HFFc6 (cell line): ENCODE data around the gene MEF2C. TPM values are rescaled to one million over a fixed set of nuclear protein-coding genes. Genes with fewer than 3 reads are reported as not detected.

Source experiments
- DNase-seq: peaks from one replicate; pipeline ENCODE4 v3.0.0-alpha.2; 2018
- H3K27ac Mint-ChIP-seq: 2 replicates; pipeline ENCODE4 v1.8.0; 2020; ENCODE audit warnings: mild to moderate bottlenecking, mixed read lengths
- H3K27me3 Mint-ChIP-seq: 2 replicates; pipeline ENCODE4 v1.8.0; 2021; ENCODE audit warnings: mild to moderate bottlenecking, moderate library complexity, mixed read lengths; ENCODE audit not compliant: insufficient read depth
- H3K36me3 Mint-ChIP-seq: 2 replicates; pipeline ENCODE4 v1.8.0; 2021; ENCODE audit warnings: low read depth, mixed read lengths
- H3K4me1 Mint-ChIP-seq: 2 replicates; pipeline ENCODE4 v1.8.0; 2020; ENCODE audit warnings: low read depth, mixed read lengths
- H3K4me3 Mint-ChIP-seq: 2 replicates; pipeline ENCODE4 v1.8.0; 2020; ENCODE audit warnings: mild to moderate bottlenecking, moderate library complexity, mixed read lengths
- H3K9me3 Mint-ChIP-seq: 2 replicates; pipeline ENCODE4 v1.8.0; 2020; ENCODE audit warnings: mild to moderate bottlenecking, mixed read lengths
- total RNA-seq, 6 experiments: library from RNA; stranded (reverse); fragmentation: NEBNext Ultra II Directional; extraction: Animal tissue kit (Norgen Biotek cat#: 25700); gene quantifications; 2 replicates in 1 of 6; 3 replicates in 5 of 6; pipeline ENCODE4 v1.2.3, GENCODE V29; 2021
- TF ChIP-seq, protein P1 (sequence below): fragments of 200-600 bp; sonication (generic); IDR thresholded peaks from 2 replicates; pipeline ENCODE4 v1.5.0; 2021; ENCODE audit warnings: antibody characterized with exemption, mild to moderate bottlenecking

The MEF2C gene
- total RNA-seq, 6 experiments from 2014 or later, result 3.6 to 12.6 (median 9.2) TPM

DNA sequence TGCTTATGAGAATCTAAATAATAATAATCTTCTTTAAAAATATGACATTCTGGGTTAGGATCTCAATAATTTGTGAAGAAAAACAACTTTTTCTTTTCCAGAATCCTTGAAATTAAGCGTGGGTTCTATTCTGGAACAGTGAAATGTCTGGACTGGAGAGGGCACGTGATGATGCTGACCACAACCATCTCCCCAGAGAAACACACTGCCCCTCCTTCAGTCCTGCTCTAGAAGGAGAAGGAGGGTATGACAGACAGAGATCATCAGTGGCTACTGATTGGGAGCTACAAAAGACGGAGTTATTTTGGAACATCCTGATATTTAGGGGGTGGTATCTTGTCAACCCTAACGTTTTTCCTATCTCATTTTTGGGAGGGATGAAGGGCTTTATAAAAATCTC lies 40.2 kb downstream of the MEF2C start:
- Mint-ChIP-seq H3K27me3 (no peaks in the 10 kb centered on the region; the same call in none of the 2 replicates), H3K27ac (no peak overlapping the region), H3K9me3 (no peaks in the 10 kb centered on the region), H3K4me1 (no peaks in the 10 kb centered on the region), H3K4me3 (no peak overlapping the region), H3K36me3 (no peaks in the 10 kb centered on the region)
- TF ChIP-seq, protein P1, sequence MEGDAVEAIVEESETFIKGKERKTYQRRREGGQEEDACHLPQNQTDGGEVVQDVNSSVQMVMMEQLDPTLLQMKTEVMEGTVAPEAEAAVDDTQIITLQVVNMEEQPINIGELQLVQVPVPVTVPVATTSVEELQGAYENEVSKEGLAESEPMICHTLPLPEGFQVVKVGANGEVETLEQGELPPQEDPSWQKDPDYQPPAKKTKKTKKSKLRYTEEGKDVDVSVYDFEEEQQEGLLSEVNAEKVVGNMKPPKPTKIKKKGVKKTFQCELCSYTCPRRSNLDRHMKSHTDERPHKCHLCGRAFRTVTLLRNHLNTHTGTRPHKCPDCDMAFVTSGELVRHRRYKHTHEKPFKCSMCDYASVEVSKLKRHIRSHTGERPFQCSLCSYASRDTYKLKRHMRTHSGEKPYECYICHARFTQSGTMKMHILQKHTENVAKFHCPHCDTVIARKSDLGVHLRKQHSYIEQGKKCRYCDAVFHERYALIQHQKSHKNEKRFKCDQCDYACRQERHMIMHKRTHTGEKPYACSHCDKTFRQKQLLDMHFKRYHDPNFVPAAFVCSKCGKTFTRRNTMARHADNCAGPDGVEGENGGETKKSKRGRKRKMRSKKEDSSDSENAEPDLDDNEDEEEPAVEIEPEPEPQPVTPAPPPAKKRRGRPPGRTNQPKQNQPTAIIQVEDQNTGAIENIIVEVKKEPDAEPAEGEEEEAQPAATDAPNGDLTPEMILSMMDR, result no peak
- no peak for DNase-seq

DNA sequence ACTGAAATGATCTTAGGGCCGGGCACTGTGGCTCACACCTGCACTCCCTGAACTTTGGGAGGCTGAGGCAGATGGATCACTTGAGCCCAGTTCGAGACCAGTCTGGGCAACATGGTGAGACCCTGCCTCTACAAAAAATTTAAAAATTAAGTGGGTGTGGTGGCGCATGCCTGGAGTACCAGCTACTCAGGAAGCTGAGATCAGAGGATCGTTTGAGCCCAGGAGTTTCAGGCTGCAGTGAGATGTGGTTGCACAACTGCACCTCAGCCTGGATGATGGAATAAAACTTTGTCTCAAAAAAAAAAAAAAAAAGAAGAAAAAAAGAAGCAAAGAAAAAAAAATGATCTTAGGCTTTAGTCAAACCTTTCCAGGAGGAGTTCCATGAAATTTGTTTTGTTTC lies 41.8 kb downstream of the MEF2C start:
- no peaks in the 10 kb centered on the region; the same call in none of the 2 replicates for H3K27me3 Mint-ChIP-seq
- no peak overlapping the region for H3K27ac Mint-ChIP-seq
- H3K4me3 Mint-ChIP-seq, result no peak overlapping the region
- TF ChIP-seq, protein P1, result no peak
- no peaks in the 10 kb centered on the region for H3K36me3 Mint-ChIP-seq
- DNase-seq, result no peak
- H3K4me1 Mint-ChIP-seq, result no peaks in the 10 kb centered on the region
- H3K9me3 Mint-ChIP-seq, result no peaks in the 10 kb centered on the region

DNA sequence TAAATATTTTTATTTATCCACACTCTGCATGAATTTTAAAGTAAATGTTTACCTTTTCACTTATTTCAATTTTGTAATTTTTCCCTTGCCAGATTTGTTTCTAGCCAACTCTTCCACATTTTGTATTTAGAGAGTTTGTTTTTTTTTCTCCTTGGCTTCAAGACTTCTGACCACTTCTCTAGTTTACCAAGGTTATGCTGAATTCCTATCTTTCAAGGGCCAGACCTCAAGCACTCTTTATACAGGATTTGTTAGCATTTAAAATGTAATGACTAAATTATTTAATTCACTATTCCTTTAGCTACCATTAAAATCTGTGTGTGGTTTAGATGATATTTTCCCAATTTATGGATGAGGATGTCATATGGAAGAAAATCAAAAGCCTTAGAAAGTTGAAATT lies 42.5 kb downstream of the MEF2C start:
- Mint-ChIP-seq H3K27ac (no peak overlapping the region), H3K36me3 (no peaks in the 10 kb centered on the region), H3K4me3 (no peak overlapping the region), H3K4me1 (no peaks in the 10 kb centered on the region), H3K27me3 (no peaks in the 10 kb centered on the region; the same call in none of the 2 replicates), H3K9me3 (no peaks in the 10 kb centered on the region)
- no peak for DNase-seq
- TF ChIP-seq, protein P1, result no peak

DNA sequence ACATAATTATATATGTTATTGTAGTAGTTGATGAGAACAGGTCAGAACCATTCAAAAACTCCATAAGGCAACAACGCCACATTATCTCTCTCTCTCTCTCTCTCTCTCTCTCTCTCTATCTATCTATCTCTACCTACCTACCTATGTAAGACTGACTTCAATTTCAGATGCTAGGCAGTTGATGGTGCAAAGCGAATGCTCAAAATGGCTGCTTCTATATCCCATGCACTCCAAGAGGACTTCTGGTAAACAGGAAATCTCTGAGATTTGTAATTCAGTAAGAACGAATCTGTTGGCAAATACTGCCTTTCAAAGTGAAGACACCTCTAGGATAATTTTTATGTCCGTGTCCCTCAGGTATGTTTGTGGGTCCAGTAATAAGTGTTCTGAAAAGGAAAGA lies 43.7 kb downstream of the MEF2C start:
- no peak overlapping the region for H3K4me3 Mint-ChIP-seq
- DNase-seq, result no peak
- H3K36me3 Mint-ChIP-seq, result no peaks in the 10 kb centered on the region
- TF ChIP-seq, protein P1, result no peak
- no peaks in the 10 kb centered on the region for H3K9me3 Mint-ChIP-seq
- no peaks in the 10 kb centered on the region; the same call in none of the 2 replicates for H3K27me3 Mint-ChIP-seq
- H3K27ac Mint-ChIP-seq, result no peak overlapping the region
- H3K4me1 Mint-ChIP-seq, result no peaks in the 10 kb centered on the region

DNA sequence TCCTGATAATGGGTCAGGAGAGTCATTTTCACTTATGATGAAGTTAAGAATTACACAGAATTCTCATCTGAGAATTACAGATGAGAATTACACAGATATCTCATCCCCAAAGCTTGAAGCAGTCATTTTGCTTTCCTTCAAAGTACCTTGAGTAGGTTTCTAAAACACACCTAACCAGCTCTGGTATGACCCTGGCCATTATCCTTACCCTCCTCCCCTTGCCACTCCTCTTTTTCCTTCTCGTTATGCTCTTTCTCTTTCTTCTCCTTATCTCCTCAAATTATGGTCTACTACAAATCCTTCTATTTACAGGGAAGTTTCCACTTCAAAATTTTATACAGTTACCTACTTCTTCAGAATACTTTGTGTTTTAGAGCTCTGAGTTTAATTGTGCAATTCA lies 44.5 kb downstream of the MEF2C start:
- TF ChIP-seq, protein P1, result no peak
- H3K4me3 Mint-ChIP-seq, result no peak overlapping the region
- DNase-seq, result no peak
- 0 out of 2 replicates have a peak, but pooled peaks cover 7% of the 10 kb centered on the region for H3K4me1 Mint-ChIP-seq
- H3K27ac Mint-ChIP-seq, result no peak overlapping the region
- no peaks in the 10 kb centered on the region for H3K36me3 Mint-ChIP-seq
- H3K9me3 Mint-ChIP-seq, result no peaks in the 10 kb centered on the region
- no peaks in the 10 kb centered on the region; the same call in none of the 2 replicates for H3K27me3 Mint-ChIP-seq

DNA sequence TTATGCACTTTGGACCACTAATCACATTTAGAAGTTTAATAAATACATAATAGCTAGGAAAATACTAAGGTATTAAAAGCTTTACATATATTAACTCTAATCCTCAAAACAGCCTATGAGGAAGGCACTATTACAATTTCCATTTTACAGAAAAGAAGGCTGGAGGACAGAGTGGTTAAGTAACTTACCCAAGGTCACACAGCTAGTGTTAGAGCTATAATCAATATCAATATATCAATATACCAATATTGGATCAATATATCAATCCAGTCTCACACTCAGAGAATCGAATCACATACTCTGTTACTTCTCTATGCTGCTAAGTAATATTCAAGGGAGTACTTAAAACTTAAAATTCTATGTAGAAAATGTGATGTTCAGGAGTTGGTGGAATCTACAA lies 45.2 kb downstream of the MEF2C start:
- TF ChIP-seq, protein P1, result no peak
- Mint-ChIP-seq H3K27ac (no peak overlapping the region), H3K36me3 (no peaks in the 10 kb centered on the region), H3K4me1 (peaks cover 14% of the 10 kb centered on the region; the same call in 1 of the 2 replicates), H3K27me3 (peaks cover 2% of the 10 kb centered on the region), H3K4me3 (no peak overlapping the region), H3K9me3 (no peaks in the 10 kb centered on the region)
- no peak for DNase-seq
